GM21723 (cell line): Measurements from ENCODE around the gene AIFM2.
"Not testable (repeated sequence)": the region's sequence is repeated elsewhere in the genome, so short reads cannot be mapped to it uniquely, and the experiment has no call there.

Experiments used
- ATAC-seq: cut with Tn5 transposase; IDR thresholded peaks from one replicate; pipeline ENCODE4 v1.9.1; 2021; ENCODE audit warnings: mild to moderate bottlenecking, moderate library complexity; ENCODE audit not compliant: unreplicated experiment

Gene AIFM2

DNA sequence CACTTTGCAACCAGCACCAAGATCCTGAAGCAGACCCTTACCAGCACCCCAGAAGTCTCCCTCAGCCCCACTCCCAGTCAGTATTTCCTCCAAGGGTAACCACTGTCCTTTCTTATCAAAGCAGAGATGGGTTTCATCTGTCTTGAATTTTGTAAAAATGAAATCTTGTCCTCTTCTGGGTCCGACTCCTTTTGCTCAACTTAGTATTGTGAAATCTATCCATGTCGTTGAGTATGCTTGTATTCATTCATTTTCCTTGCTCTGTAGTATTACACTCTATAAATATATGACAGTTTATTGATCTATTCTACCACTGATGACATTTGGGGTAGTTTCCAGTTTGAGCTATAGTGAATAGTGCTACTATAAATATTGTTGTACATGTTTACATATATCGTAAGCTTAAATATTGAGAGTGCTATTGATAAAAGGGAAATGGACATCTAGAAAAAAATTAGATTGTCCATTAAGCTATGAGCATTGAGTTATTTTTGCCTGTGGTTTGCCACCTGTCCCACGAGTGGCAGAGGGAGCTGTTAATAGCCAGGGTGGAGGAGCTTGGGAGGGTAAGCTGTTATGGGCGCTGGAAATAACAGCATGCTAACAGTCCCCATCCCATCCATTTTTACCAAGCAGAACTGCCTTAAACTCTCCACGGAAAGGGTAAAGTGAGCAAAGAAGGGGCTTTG is 36.5 kb downstream of the AIFM2 start:
- ATAC-seq = no peak

DNA sequence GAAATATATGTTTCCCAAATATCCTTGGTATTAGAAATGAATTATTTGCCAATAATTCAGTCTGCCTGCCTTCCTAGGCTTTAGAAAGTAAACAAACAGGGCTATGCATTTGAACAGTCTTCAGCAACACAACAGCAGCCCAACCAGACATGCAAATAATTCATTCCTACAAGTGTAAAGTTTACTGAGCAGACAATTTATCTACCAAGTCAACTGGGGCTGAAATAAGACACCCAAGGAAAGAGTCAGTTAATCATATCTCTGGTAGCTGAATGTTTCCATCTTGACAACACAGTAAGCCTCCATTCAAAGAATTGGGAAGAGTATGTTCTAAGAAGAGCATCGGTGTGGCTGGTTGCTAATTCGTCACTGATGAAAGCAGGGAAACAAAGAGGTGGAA is 38.4 kb downstream of the AIFM2 start:
- ATAC-seq = no peak

DNA sequence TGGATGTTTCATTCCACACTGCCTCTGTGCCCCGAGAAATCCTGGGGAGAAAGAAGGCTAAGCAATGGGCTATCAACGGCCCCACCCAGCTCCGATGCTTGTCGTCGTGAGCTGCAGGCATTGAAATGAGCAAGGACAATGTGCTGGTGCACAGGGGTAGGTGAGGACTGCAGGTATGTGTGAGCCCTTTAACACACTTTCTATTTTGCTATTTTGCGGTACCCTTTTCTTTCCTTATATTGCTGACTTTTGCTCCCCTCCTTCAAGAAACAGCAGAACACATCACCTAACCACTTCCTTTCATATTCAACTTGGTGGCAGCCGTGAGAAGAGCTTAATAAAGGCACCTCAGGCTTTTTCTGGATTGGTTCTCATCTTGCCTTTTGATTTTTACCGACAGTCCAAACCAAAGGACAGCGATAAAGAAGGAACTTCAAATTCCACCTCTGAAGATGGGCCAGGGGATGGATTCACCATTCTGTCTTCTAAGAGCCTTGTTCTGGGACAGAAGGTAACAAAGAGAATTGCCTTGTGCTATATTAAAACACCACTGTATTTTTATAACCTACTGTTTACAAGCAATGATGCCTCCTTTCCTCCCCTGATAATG is 39.2 kb downstream of the AIFM2 start:
- no peak for ATAC-seq

DNA sequence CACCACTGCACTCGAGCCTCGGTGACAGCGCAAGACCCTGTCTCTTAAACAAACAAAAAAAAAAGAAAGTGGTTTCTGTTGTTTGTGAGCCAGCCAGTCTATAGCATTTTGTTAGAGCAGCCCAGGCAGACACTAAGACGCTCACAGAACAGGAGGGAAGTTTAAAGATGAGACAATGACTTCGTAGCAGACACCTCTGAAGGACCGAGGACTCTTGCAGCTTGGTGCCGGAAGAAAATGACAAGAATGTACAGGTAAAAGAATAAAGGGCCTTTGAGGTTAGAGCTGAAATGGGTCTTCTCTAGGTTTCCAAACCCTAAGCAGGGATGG is 40.3 kb downstream of the AIFM2 start:
- no peak for ATAC-seq

DNA sequence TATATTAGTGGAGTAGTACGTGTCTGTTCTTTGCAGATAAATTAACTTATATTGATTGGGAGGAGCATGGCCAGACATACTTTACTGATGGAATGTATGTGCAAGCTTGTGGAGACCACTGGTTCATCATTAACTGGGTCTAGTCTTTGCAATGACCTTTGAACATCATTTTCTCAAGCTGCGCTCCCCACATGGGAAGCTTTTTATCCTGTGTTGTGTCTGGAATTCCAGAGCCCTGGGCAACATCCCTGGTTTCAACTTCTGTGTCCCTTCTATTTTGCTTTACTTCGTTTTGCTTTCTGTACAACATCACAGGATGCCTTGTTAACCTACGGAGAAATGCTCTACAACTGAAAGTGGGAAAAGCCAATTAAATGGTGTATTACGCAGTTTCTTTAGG is 41.7 kb downstream of the AIFM2 start:
- no peak for ATAC-seq

DNA sequence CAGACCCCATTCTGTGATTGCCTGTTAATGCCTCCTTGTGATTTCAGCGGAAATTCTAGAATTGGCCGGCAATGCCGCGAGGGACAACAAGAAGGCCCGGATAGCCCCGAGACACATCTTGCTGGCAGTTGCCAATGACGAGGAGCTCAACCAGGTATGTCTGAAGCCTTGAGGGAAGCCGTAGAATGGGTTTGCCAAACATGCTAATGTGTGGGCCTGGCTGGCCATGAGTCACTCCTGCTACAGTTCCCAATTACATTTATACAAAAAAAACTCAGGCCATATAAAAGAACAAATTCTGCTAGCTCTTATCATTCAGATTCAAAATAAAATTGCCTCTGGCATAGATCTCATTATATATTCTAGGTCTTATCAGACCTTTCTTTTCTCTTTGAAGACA is 42.6 kb downstream of the AIFM2 start:
- ATAC-seq = no peak

DNA sequence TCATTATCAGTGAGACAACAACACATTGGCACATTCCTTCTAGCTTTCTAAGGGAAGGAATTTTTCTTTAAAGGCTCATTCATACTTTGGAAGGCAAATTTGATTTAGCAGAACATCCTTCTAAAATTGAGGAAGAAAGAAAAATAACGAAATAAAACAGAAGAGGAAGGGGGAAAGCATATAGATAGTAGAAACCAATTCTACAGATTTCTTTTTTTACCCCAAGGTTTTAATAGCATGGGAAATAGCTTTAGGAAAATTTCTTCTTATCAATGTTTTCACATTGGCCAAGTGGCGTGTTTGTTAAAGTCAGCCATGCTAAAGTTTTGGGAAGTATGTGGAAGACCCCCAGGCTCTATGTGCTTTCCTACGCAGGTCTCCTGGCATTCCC is 44.3 kb downstream of the AIFM2 start:
- no peak for ATAC-seq

DNA sequence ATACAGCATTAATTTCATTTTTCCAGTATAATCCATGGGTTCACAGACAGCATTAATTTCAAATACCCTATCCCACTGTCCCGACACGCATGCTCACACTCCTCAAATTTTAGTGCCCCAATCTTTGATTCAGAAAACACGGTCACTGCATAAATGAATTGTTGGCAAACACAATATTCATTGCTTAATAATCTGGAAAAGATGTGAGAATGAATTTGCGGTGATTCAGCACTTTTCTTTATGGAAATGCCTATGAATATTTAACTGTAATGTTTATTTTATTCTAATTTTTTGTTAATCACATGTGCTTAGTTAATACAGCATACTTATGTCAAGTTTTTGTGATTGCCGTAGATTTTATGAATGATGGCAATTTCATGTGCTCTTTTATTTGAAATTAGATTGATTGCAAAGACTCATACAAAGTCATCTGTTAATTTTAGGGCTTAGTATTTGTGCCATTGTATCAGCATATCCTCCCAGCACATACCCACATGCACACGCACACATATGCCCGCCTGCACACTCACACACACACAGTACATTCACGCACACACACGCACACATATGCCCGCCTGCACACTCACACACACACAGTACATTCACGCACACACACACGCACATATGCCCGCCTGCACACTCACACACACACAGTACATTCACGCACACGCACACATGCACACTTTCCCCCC is 44.9 kb downstream of the AIFM2 start:
- no peak for ATAC-seq

DNA sequence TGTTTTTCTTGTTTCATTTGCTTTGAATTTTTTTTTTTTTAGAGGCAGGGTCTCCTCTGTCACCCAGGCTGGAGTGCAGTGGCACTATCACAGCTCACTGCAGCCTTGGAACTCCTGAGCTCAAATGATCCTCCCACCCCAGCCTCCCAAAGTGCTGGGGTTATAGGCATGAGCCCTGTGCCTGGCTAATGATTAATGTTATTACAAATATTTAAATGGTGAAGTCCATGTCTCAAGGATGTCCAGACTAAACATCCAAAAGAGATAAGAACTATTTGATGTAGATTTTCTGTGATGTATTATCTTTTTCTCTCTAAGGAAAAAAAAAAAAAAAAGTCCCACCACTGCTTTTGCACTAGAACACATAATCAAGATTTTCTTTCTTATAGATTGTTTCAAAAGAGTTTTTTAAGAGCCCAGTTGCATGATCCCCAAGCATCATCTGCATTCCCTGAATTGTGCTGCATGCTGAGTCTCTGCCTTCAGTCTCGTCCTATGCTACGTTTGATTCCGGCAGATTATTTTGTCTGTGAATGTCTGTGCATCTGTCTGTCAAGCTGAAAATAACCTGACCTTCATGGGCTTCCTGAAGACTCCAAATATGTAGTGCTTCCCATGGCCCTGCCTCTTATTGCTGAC is 46.5 kb downstream of the AIFM2 start:
- no peak for ATAC-seq

DNA sequence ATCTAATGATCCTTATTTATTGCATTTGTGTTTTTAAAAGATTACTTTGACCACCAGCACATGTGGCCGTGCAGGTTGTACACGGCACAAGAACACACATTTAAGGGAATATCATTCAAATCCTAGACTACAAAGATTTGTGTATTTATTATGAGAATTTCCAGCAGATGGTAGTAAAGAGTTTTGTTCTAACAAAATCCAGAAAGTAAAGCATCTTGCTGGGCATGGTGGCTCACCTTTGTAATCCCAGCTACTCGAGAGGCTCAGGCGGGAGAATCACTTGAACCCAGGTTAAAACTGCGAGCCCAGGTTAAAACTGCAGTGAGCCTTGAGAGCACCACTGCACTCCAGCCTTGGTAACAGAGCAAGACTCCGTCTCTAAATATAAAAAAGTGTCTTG is 48.4 kb downstream of the AIFM2 start:
- no peak for ATAC-seq

DNA sequence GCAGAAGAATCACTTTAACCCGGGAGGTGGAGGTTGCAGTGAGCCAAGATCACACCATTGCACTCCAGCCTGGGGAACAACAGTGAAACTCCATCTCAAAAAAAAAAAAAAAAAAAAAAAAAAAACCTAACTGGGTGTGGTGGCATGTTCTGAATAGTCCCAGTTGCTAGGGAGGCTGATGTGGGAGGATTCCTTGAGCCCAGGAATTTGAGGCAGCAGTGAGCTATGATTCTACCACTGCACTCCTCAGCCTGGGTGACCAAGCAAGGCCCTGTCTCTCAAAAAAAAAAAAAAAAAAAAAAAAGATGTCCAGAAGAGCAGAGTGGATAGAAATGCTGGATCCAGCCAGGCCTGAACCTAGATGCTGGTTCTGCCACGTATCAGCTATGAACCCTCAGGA is 51.8 kb downstream of the AIFM2 start:
- ATAC-seq = not testable (repeated sequence)

DNA sequence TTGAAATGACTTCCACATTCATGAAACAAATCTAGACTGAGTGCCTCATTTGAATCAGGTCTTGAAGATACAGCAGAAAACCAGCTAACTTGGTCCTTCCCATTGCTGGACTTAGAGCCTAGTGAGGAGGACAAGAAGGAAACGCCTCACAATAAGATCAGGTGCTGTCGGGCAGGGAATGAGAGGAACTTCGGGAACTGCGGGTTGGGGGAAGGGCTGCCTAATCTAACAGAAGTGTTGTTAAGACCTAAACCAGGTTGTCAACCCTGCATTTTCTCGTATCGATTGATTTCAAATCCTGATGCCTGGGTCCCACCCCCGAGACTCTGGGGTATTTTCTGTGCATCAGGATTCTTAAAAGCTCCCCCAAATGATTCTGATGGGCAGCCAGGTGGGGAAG is 53.7 kb downstream of the AIFM2 start:
- ATAC-seq = no peak

DNA sequence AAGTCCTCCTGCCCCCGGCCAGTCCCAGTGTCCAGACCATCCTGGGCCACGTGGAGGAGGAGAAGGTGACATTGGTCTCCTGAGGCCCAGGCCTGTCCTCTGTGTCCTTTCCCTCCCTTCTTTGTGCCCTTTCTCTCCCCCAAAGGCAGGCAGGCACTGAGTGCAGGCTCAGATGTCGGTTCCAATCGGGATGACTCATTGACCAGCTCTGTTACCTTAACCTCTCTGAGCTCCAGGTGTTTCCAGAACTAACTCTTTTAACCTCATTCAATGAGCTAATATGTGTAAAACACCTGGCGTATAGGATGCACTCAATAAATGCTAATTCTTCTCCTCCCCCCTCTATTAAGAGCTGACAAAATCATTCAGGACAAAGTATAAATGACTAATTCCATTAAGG is 54.3 kb downstream of the AIFM2 start:
- ATAC-seq = no peak

DNA sequence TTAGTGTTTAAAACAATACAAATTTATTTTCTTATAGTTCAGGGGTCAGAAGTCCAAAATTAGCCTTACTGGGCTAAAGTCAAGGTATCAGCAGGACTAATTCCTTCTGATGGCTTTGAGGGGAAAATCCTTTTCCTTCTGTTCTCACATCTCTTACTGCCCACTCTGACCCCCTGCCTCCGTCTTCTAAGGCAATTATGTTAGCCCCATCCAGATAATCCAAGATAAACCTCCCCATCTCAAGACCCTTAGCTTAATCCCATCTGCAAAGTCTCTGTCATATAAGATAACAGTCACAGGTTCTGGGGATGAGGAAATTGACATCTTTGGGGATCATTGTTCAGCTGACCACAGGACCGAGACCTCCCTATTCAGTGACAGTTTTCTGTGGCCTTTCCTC is 57.7 kb downstream of the AIFM2 start:
- ATAC-seq = no peak

DNA sequence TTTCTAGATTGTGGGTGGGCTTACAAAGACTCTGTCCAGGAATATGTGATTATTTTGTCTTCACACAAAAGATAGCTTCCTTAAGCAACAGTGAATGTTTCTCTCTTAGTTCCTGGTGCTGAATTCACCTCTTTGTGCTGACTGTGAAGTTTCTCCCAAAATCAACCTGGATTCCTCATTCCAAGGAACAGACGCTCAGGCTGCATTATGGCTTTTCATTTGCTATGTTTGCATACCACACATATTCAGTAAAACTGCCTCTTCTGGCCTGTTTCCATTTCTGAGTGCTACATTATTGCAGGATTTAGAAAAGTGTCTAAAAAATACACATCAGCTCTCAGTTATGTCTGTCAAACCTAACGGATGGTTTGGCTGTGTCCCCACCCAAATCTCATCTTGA is 58.5 kb downstream of the AIFM2 start:
- ATAC-seq = no peak

DNA sequence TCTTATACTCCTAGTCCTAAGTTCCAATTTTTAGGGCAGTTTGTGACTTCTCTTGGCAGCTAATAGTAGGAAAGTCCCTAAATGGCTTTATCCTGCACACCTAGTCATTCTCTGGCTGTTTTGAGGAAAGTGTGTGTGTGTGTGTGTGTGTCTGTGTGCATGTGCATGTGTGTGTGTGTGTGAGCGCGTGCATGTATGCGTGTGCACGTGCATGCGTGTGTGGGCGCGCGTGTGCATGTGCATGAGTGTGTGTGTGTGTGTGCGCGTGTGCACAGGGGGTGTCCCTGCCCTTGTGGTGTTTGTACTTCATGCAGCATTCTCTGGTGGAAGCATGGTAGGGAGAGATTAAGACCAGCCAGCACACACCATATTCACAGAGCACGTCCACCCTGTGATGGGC is 61.8 kb downstream of the AIFM2 start:
- ATAC-seq = no peak

DNA sequence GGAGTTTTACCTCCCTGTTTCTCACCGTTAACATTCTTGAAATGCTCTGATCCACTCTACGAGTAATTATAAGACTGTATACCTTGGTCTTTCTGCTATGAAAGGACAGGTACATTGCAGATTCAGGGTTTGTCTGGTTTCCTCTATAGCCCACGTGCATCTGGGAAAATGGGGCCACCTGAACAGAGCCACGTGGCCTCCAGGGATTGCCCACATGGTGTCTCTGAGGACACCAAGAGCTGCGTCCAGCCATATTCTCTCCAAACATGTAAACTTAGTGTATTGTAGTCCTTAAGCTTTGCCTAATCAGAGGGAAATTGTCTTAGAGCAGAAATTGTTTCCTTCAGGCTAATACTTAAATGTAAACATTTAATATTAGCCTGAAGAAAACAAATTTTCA is 63.3 kb downstream of the AIFM2 start:
- no peak for ATAC-seq

DNA sequence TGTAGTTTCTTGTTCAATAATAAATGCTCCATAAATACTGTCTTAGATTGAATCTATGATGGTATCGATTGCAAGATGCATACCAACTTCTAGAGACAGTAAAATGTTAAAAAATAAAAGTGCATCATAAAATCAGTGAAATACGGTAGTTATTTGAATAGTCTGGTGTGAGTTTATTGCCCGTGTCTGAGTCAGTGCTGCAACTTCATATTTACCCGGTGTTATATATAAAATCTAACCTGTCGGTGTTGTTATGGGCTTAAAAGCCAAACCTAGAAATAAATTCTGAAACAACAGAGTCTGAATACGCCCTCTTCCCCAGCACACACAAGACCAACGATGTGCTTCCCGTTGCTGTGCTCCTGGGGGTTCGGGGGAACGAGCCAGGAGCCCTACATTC is 63.7 kb downstream of the AIFM2 start:
- ATAC-seq = no peak

DNA sequence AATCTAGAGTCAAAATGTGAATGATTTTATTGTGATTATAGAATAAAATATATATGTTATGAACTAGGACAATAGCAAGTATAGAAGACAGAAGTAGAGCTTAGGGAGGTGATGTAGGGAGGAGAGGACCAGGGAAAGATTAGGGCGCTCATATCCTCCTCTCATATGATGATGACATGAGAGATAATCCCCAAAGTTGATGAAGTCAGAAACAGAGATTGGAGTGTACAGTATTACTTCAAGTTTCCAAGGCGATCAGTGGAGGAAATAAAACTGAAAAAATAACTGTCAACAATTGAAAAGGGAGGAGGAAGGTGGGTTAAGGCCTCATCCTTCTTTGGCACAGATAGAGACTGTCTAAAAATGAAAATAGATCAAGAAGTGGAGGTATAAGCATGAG is 65.0 kb downstream of the AIFM2 start:
- ATAC-seq = no peak

DNA sequence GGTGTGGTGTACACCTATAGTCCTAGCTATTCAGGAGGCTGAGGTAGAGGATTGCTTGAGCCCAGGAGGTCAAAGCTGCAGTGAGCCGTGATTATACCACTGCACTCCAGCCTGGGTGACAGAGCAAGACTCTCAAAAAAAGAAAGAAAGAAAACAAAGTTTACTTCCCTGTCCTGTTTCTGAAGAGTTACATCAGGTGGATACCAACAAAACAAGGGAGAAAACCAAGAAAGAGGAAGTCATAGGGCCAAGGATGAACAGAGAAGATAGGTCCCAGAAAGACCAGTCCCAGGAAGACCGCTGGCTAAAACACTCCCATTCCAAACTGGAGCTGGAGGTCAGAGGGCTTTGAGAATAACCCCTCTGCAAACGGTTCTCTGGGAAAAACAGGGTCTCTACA is 66.4 kb downstream of the AIFM2 start:
- no peak for ATAC-seq

DNA sequence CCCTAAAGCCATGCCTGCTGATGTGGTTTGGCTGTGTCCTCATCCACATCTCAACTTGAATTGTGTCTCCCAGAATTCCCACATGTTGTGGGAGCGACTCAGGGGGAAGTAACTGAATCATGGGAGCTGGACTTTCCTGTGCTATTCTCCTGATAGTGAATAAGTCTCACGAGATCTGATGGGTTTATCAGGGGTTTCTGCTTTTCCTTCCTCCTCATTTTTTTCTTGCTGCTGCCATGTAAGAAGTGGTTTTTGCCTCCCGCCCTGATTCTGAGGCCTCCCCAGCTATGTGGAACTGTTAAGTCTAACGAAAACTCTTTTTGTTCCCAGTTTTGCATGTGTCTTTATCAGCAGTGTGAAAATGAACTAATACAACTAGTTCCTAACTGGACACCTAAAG is 68.1 kb downstream of the AIFM2 start:
- ATAC-seq = no peak

DNA sequence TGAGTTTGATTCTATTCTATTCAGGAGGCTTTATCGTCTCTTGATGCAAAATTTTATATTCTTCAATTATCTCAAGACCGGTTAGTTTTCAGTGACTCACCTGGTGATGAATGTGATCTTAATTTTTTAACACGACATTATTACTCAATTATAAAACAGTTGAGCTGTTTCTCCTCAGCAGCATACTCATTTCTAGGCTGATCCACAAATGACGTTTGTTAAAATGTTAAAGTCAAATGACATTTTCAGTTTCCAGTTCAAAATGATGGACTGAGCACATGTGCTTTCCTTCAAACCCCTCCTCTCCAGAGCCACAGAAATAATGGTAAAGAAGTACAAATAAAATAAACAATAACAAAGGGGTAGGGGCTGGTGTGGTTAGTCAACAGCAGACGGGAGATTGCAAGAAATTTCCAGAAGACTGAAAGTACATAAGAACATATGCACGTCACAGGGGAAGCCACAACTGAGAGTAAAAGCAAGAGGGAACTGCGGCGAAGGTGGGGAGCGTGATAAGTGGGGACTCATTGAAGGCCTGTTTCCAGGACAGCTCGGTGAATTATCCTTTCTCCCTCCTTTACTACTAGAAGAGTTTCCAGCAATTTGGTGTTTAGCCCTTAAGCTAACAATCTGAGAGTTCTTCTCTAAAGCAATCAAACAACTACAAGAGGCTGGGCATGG is 69.1 kb downstream of the AIFM2 start:
- ATAC-seq = no peak
